GM12878 (cell line): ENCODE measurements around the gene CAPN15. TPM values are rescaled to one million over a fixed set of nuclear protein-coding genes. Genes with fewer than 3 reads are reported as not detected.

Source experiments
- ATAC-seq: fragments of 200-7000 bp; cut with Tn5 transposase; 3 replicates; pipeline ENCODE4 v1.9.1; 2020; ENCODE audit warnings: mild to moderate bottlenecking, moderate library complexity
- BruUV-seq: library from RNA; stranded (reverse); fragments of 400-500 nt; replicated peaks from 2 replicates; lab custom pipeline; 2021; lab: Mats Ljungman, UMichigan
- CTCF ChIA-PET: fragments of 300-600 bp; sonication (Branson Sonifier 250); formaldehyde crosslinking; extraction: SDS; loops from one replicate; lab custom pipeline; 2021; ENCODE audit warnings: inconsistent platforms; lab: Yijun Ruan, JAX
- POLR2A ChIA-PET: fragments of 350-600 bp; formaldehyde crosslinking; extraction: SDS; loops from one replicate; lab custom pipeline; 2021; ENCODE audit warnings: inconsistent platforms; lab: Charles Lee
- RAD21 ChIA-PET: fragments of 300-600 bp; sonication (Branson Sonifier 250); formaldehyde crosslinking; loops from one replicate; lab custom pipeline; 2023; ENCODE audit warnings: antibody characterized with exemption; ENCODE audit not compliant: unreplicated experiment; lab: Charles Lee
- SMC1A ChIA-PET: fragments of 300-600 bp; sonication (Branson Sonifier 250); formaldehyde crosslinking; loops from one replicate; lab custom pipeline; 2023; ENCODE audit not compliant: unreplicated experiment, uncharacterized antibody; lab: Charles Lee
- DNase-seq: peaks from one replicate; pipeline ENCODE4 v3.0.0-alpha.2; 2011; ENCODE audit warnings: low read depth, low spot score
- FAIRE-seq: peaks from 3 replicates; lab custom pipeline; 2011; peaks lifted over from hg19 to GRCh38; lab: Jason Lieb, UNC
- H2AFZ ChIP-seq: 2 replicates; pipeline ENCODE4 v1.6.0; 2011; ENCODE audit warnings: low read depth, low read length, control low read depth; ENCODE audit not compliant: control insufficient read depth
- H3K27ac ChIP-seq: 2 replicates; pipeline ENCODE4 v1.5.1; 2011; ENCODE audit warnings: control low read depth; ENCODE audit not compliant: control insufficient read depth, insufficient read depth
- H3K27me3 ChIP-seq, 2 experiments: replicated peaks in 1 of 2; 2 replicates each; pipeline versions ENCODE4 v1.6.0 to v1.6.1; 2011; ENCODE audit warnings: low read length in 1 of 2; ENCODE audit not compliant: control insufficient read depth in 2 of 2, insufficient read depth in 2 of 2
- H3K36me3 ChIP-seq, 2 experiments: 2 replicates each; pipeline ENCODE4 v1.5.1; 2011; ENCODE audit warnings: low read length in 1 of 2; ENCODE audit not compliant: control insufficient read depth in 2 of 2, insufficient read depth in 2 of 2
- H3K4me1 ChIP-seq: 2 replicates; pipeline ENCODE4 v1.6.1; 2011; ENCODE audit warnings: mild to moderate bottlenecking, low read length, moderate library complexity, mixed read lengths; ENCODE audit not compliant: control insufficient read depth, insufficient read depth
- H3K4me2 ChIP-seq: 2 replicates; pipeline ENCODE4 v1.6.0; 2011; ENCODE audit warnings: control low read depth; ENCODE audit not compliant: control insufficient read depth, insufficient read depth
- H3K4me3 ChIP-seq: fragments of 200-600 bp; sonication (generic); 2 replicates; pipeline ENCODE4 v1.5.1; 2016
- H3K79me2 ChIP-seq: 2 replicates; pipeline ENCODE4 v1.6.0; 2011; ENCODE audit warnings: low read length; ENCODE audit not compliant: control insufficient read depth, insufficient read depth
- H3K9ac ChIP-seq: 2 replicates; pipeline ENCODE4 v1.8.0; 2011; ENCODE audit warnings: low read length, control low read depth, mixed read lengths; ENCODE audit not compliant: control insufficient read depth, insufficient read depth
- H3K9me3 ChIP-seq: replicated peaks from 3 replicates; pipeline ENCODE4 v1.5.1; 2011; ENCODE audit warnings: mild to moderate bottlenecking, low read length; ENCODE audit not compliant: control insufficient read depth, insufficient read depth
- H4K20me1 ChIP-seq: 2 replicates; pipeline ENCODE4 v1.6.0; 2011; ENCODE audit not compliant: control insufficient read depth, insufficient read depth
- ATF7 ChIP-seq: fragments of 450-650 bp; IDR thresholded peaks from 2 replicates; pipeline ENCODE4 v1.6.1; 2016; ENCODE audit warnings: low read depth, mild to moderate bottlenecking
- CREM ChIP-seq: IDR thresholded peaks from 2 replicates; pipeline ENCODE4 v1.6.1; 2014; ENCODE audit warnings: antibody characterized with exemption, low read depth
- FOXK2 ChIP-seq: fragments of 450-650 bp; IDR thresholded peaks from 2 replicates; pipeline ENCODE4 v1.6.1; 2017; ENCODE audit warnings: mild to moderate bottlenecking, moderate library complexity
- JUND ChIP-seq: IDR thresholded peaks from 2 replicates; pipeline ENCODE4 v1.6.1; 2012; ENCODE audit warnings: low read depth, mild to moderate bottlenecking, low read length, improper control_type of control experiment, moderate library complexity
- NR2C1 ChIP-seq: fragments of 450-650 bp; IDR thresholded peaks from 2 replicates; pipeline ENCODE4 v1.6.1; 2017; ENCODE audit warnings: antibody characterized with exemption, mild to moderate bottlenecking, moderate library complexity
- RAD21 ChIP-seq: IDR thresholded peaks from 2 replicates; pipeline ENCODE4 v1.6.1; 2011; ENCODE audit warnings: mild to moderate bottlenecking, low read depth, low read length, moderate library complexity; ENCODE audit not compliant: insufficient read depth
- SREBF1 ChIP-seq: IDR thresholded peaks from 2 replicates; pipeline ENCODE4 v1.6.1; 2012; ENCODE audit warnings: mild to moderate bottlenecking, low read length
- SUPT20H ChIP-seq: IDR thresholded peaks from 2 replicates; pipeline ENCODE4 v1.6.1; 2011; ENCODE audit warnings: low read depth, mild to moderate bottlenecking, low read length, moderate library complexity, borderline replicate concordance; ENCODE audit not compliant: control insufficient read depth
- SUZ12 ChIP-seq: fragments of 200-600 bp; sonication (generic); IDR thresholded peaks from one replicate; pipeline ENCODE4 v1.6.1; 2018; ENCODE audit warnings: antibody characterized with exemption, mild to moderate bottlenecking; ENCODE audit not compliant: unreplicated experiment
- TAF1 ChIP-seq: IDR thresholded peaks from 2 replicates; pipeline ENCODE4 v1.6.1; 2011; ENCODE audit warnings: mild to moderate bottlenecking, low read depth, low read length, borderline replicate concordance
- WGBS: methylation state at CpG from one replicate; pipeline ENCODE4 v1.1.6; 2016; ENCODE audit warnings: low lambda C conversion rate; ENCODE audit not compliant: insufficient replicate concordance, insufficient coverage; ENCODE audit errors: missing lambda C conversion rate; 5-methylcytosine and 5-hydroxymethylcytosine counted together
- in situ Hi-C: fragments of 300-500 bp; cut with MboI; formaldehyde crosslinking; loops from 9 replicates; pipeline ENCODE4 v1.14.3; 2018; ENCODE audit warnings: mixed read lengths
- intact Hi-C: fragments of 100-400 bp; cut with micrococcal nuclease; formaldehyde crosslinking; loops from one replicate; pipeline ENCODE4 v1.14.2; 2022; ENCODE audit not compliant: unreplicated experiment
- polyA plus RNA-seq, 11 experiments: library from polyadenylated mRNA; depleted of rRNA in 4 of 11; unstranded in 6 of 11; stranded (reverse) in 5 of 11; fragments of >200 nt; fragmentation: Nextera tagmentation in 4 of 11; fragmentation: Illumina TruSeq in 1 of 11; extraction: Ambion mirVana in 4 of 11; extraction: Trizol in 1 of 11; gene quantifications; 1 replicate in 1 of 11; 2 replicates in 10 of 11; pipeline versions ENCODE4 v1.2.1 to v1.2.3, GENCODE V29; 2011 to 2016; ENCODE audit warnings: inconsistent platforms in 2 of 11, missing spikeins in 2 of 11, low read depth in 1 of 11
- total RNA-seq, 4 experiments: library from RNA; depleted of rRNA in 3 of 4; stranded (reverse); fragments of >200 nt in 3 of 4; fragmentation: Illumina TruSeq in 1 of 4; extraction: Trizol in 1 of 4; gene quantifications; 2 replicates each; pipeline versions ENCODE4 v1.2.1 to v1.2.3, GENCODE V29; 2013 to 2021
- TF ChIP-seq, protein P1 (sequence below): IDR thresholded peaks from 2 replicates; pipeline ENCODE4 v1.6.1; 2012; ENCODE audit warnings: improper control_type of control experiment, low read depth, low read length; ENCODE audit not compliant: insufficient replicate concordance
- TF ChIP-seq, protein P2 (sequence below): fragments of 450-650 bp; IDR thresholded peaks from 2 replicates; pipeline ENCODE4 v1.6.1; 2014; ENCODE audit warnings: mild to moderate bottlenecking
- TF ChIP-seq, protein P3 (sequence below): fragments of 450-650 bp; IDR thresholded peaks from 2 replicates; pipeline ENCODE4 v1.6.1; 2017; ENCODE audit warnings: mild to moderate bottlenecking, moderate library complexity

The CAPN15 gene
- total and polyA plus RNA-seq, 10 of the 15 experiments (the other 5 are each of a cell fraction or from before 2014, with no cell fraction given), result 0.40 to 78.5 (median 8.3) TPM

DNA sequence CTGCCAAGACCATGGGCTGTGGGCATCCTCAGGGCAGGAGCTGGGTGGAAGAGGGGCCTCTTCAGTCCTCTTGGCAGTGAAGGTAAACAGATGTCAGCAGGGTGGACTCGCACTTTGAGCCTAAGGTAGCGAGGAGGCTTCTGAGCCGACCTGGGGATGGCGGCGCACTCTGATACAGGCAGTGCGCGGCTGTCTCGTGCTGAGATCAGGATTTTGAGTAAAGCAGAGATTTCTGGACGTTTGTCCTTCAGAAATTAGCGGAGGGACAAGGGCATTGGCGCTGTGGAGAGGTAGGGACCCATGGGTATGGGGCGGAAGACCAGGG is 69.2 kb downstream of the CAPN15 start:
- WGBS, result 92% methylated on average over 12 of the region's 12 CpGs
- Histone ChIP-seq H3K27me3 (no peaks in the 10 kb centered on the region), H4K20me1 (no peaks in the 10 kb centered on the region), H3K4me1 (no peaks in the 10 kb centered on the region; the same call in 1 of the 2 replicates), H3K9me3 (no peaks in the 10 kb centered on the region; the same call in 2 of the 3 replicates), H3K9ac (no peak overlapping the region), H2AFZ (no peak overlapping the region), H3K4me3 (no peak overlapping the region), H3K79me2 (peaks cover 1% of the 10 kb centered on the region; the same call in 1 of the 2 replicates), H3K36me3 (peaks cover 0 to 4% of the 10 kb centered on the region in 2 experiments; a peak in 2 of 4 replicates), H3K4me2 (no peak overlapping the region)
- DNase-seq, result no peak
- FAIRE-seq, result no peak
- ChIA-PET CTCF (interaction anchor here (0.9 kb wide), 1 partner anchor 9 kb away, joined by 4 read pairs; no protein-coding TSS in a partner anchor), POLR2A (no interaction called here), SMC1A (no interaction called here), RAD21 (no interaction called here)
- intact Hi-C loops, result no loop called here
- BruUV-seq, result no TSS peak
- no peak for ATAC-seq
- in situ Hi-C loops, result no loop called here
- TF ChIP-seq FOXK2 (no peak), ATF7 (no peak), CREM (no peak), JUND (no peak), SUPT20H (no peak), NR2C1 (no peak), SUZ12 (no peak), TAF1 (no peak), SREBF1 (no peak), RAD21 (no peak)
- TF ChIP-seq, protein P1, sequence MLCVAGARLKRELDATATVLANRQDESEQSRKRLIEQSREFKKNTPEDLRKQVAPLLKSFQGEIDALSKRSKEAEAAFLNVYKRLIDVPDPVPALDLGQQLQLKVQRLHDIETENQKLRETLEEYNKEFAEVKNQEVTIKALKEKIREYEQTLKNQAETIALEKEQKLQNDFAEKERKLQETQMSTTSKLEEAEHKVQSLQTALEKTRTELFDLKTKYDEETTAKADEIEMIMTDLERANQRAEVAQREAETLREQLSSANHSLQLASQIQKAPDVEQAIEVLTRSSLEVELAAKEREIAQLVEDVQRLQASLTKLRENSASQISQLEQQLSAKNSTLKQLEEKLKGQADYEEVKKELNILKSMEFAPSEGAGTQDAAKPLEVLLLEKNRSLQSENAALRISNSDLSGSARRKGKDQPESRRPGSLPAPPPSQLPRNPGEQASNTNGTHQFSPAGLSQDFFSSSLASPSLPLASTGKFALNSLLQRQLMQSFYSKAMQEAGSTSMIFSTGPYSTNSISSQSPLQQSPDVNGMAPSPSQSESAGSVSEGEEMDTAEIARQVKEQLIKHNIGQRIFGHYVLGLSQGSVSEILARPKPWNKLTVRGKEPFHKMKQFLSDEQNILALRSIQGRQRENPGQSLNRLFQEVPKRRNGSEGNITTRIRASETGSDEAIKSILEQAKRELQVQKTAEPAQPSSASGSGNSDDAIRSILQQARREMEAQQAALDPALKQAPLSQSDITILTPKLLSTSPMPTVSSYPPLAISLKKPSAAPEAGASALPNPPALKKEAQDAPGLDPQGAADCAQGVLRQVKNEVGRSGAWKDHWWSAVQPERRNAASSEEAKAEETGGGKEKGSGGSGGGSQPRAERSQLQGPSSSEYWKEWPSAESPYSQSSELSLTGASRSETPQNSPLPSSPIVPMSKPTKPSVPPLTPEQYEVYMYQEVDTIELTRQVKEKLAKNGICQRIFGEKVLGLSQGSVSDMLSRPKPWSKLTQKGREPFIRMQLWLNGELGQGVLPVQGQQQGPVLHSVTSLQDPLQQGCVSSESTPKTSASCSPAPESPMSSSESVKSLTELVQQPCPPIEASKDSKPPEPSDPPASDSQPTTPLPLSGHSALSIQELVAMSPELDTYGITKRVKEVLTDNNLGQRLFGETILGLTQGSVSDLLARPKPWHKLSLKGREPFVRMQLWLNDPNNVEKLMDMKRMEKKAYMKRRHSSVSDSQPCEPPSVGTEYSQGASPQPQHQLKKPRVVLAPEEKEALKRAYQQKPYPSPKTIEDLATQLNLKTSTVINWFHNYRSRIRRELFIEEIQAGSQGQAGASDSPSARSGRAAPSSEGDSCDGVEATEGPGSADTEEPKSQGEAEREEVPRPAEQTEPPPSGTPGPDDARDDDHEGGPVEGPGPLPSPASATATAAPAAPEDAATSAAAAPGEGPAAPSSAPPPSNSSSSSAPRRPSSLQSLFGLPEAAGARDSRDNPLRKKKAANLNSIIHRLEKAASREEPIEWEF, result no peak
- TF ChIP-seq, protein P2, sequence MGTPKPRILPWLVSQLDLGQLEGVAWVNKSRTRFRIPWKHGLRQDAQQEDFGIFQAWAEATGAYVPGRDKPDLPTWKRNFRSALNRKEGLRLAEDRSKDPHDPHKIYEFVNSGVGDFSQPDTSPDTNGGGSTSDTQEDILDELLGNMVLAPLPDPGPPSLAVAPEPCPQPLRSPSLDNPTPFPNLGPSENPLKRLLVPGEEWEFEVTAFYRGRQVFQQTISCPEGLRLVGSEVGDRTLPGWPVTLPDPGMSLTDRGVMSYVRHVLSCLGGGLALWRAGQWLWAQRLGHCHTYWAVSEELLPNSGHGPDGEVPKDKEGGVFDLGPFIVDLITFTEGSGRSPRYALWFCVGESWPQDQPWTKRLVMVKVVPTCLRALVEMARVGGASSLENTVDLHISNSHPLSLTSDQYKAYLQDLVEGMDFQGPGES, result no peak
- TF ChIP-seq, protein P3, sequence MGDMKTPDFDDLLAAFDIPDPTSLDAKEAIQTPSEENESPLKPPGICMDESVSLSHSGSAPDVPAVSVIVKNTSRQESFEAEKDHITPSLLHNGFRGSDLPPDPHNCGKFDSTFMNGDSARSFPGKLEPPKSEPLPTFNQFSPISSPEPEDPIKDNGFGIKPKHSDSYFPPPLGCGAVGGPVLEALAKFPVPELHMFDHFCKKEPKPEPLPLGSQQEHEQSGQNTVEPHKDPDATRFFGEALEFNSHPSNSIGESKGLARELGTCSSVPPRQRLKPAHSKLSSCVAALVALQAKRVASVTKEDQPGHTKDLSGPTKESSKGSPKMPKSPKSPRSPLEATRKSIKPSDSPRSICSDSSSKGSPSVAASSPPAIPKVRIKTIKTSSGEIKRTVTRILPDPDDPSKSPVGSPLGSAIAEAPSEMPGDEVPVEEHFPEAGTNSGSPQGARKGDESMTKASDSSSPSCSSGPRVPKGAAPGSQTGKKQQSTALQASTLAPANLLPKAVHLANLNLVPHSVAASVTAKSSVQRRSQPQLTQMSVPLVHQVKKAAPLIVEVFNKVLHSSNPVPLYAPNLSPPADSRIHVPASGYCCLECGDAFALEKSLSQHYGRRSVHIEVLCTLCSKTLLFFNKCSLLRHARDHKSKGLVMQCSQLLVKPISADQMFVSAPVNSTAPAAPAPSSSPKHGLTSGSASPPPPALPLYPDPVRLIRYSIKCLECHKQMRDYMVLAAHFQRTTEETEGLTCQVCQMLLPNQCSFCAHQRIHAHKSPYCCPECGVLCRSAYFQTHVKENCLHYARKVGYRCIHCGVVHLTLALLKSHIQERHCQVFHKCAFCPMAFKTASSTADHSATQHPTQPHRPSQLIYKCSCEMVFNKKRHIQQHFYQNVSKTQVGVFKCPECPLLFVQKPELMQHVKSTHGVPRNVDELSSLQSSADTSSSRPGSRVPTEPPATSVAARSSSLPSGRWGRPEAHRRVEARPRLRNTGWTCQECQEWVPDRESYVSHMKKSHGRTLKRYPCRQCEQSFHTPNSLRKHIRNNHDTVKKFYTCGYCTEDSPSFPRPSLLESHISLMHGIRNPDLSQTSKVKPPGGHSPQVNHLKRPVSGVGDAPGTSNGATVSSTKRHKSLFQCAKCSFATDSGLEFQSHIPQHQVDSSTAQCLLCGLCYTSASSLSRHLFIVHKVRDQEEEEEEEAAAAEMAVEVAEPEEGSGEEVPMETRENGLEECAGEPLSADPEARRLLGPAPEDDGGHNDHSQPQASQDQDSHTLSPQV, result no peak
- TF ChIP-seq, all 136 proteins: peak for 0
- H3K27ac ChIP-seq, result no peak overlapping the region
